Peyer's patch (tissue), 4 donors: Measurements from ENCODE around the gene EPN1.

Experiments used
- POLR2A ChIP-seq, 2 donors: fragments of 450-650 bp; IDR thresholded peaks; one replicate each; pipeline ENCODE4 v1.5.1; 2017; ENCODE audit warnings: antibody characterized with exemption in 2 of 2, mild to moderate bottlenecking in 2 of 2, moderate library complexity in 2 of 2
- TF ChIP-seq, protein P1 (sequence below), 6 experiments: fragments of 450-650 bp in 4 of 6; fragments of 200-600 bp in 2 of 6; sonication (generic) in 1 of 6; IDR thresholded peaks; one replicate each; pipeline ENCODE4 v1.5.1; 2017 to 2019; ENCODE audit warnings: antibody characterized with exemption in 6 of 6, mild to moderate bottlenecking in 3 of 6, moderate library complexity in 1 of 6

DNA sequence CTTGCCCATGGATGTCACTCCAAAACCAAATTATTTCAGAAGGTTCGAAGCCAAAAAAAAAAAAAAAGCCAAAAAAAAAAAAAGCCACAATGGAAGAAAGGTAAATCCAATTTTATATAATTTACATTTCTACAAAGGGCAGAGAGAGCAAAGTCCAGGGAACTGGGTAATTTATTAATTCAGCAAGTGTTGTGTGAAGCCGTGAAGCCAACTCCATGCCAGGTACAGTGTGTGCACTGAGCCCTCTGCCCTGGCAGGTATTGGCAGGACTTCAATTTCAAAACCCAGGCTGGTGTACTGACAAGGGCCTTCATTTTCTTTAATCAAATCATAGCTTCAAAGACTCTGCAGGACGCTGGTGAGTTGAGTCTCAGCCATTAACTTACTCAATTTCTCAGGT is 78.4 kb downstream of the EPN1 start:
- TF ChIP-seq, protein P1, sequence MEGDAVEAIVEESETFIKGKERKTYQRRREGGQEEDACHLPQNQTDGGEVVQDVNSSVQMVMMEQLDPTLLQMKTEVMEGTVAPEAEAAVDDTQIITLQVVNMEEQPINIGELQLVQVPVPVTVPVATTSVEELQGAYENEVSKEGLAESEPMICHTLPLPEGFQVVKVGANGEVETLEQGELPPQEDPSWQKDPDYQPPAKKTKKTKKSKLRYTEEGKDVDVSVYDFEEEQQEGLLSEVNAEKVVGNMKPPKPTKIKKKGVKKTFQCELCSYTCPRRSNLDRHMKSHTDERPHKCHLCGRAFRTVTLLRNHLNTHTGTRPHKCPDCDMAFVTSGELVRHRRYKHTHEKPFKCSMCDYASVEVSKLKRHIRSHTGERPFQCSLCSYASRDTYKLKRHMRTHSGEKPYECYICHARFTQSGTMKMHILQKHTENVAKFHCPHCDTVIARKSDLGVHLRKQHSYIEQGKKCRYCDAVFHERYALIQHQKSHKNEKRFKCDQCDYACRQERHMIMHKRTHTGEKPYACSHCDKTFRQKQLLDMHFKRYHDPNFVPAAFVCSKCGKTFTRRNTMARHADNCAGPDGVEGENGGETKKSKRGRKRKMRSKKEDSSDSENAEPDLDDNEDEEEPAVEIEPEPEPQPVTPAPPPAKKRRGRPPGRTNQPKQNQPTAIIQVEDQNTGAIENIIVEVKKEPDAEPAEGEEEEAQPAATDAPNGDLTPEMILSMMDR (IDR thresholded peaks at IDR 0.05), result no peak
- TF ChIP-seq POLR2A (IDR thresholded peaks at IDR 0.05), result no peak
